Ishikawa (cell line): ENCODE data around the gene FASTKD1.

Source experiments
- CEBPB ChIP-seq: IDR thresholded peaks from 2 replicates; pipeline ENCODE4 v1.6.1; 2012
- EP300 ChIP-seq: IDR thresholded peaks from 2 replicates; pipeline ENCODE4 v1.6.1; 2012; ENCODE audit warnings: borderline replicate concordance
- TEAD4 ChIP-seq: IDR thresholded peaks from 2 replicates; pipeline ENCODE4 v1.6.1; 2012
- YY1 ChIP-seq: IDR thresholded peaks from 2 replicates; pipeline ENCODE4 v1.6.1; 2012; ENCODE audit warnings: low read depth

Gene FASTKD1

GRCh38 chr2:169480079-169480465 is 93.6 kb downstream of the FASTKD1 start:
- no peak for TF ChIP-seq TEAD4
- no peak for TF ChIP-seq YY1
- TF ChIP-seq CEBPB = no peak
- no peak for TF ChIP-seq EP300
